ENCODE results near the gene HOXD8.

HOXD8 gene

DNA sequence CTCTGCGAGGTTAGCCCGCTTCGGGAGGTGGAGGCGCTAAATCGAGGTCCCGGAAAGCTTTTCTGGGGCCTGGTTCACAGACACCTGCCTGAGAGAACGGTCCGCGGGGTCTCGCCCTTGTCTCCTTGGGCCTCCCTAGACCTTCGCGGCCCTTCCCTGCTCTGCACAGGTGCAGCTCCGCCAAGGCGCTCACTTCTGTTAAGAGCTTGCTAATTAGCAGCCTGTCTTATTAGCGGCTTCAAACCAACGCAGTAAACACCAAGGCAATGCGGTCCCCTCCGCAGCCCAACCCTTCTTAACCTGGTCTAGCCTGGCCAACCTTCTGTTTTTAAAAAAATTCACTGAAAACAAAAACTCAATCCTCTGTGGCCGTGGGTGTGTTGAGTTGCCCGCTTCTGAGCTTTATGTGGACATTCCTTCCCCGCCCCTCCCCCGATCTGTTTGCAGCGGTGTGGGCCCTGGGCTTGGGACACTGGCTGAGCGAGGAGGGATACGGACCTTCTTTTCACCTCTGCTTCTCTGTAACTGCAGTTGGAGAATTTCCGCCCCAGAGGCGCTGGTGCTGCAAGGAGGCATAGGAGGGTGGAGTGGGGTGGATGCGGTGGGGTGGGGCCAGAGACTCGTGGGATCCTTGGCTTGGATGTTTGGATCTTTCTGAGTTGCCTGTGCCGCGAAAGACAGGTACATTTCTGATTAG is 18.4 kb downstream of the HOXD8 start:
- DNase-seq (ENCODE audit: low read depth), result no peak

DNA sequence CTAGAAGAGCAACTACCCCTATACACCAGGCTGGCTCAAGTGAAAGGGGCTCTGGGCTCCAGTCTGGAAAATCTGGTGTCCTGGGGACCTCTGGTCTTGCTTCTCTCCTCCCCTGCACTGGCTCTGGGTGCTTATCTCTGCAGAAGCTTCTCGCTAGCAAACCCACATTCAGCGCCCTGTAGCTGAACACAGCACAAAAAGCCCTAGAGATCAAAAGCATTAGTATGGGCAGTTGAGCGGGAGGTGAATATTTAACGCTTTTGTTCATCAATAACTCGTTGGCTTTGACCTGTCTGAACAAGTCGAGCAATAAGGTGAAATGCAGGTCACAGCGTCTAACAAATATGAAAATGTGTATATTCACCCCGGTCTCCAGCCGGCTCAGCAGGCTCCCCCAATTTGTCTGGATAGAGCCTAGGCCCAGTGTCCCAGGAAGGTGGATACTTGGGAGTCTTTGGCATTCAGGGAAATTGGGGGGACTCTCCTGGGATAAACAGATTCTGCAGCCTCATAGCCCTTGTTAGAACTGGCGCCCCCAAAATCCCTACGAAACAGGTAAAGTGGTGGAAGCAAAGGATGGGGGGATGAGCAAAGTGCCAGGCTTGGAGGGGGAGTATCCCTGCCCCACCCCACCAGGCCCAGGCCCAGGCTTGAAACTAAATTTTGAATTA is 19.4 kb downstream of the HOXD8 start:
- no peak for DNase-seq (ENCODE audit: low read depth)

DNA sequence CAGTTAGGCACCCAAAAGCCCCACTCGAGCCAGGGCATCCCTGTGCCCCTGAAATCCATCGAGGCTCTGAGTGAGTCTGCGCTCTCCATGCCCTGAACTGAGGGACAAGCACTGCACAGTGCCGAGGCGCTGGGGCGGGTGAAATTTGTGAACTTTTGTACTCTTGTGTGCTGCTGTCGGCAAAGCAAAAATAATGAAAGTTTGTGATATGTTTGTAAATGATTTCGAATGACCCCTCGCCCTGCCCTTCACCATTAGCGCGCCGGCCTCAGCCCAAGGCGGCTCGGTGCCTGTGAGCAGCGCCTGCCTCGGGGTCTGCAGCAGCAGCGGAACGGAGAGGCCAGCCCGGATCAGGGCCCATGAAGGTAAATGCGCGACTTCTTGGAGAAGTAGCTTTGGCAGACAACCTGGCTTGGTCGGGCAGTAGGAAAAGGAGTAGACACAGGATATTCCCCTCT is 20.0 kb downstream of the HOXD8 start:
- DNase-seq (ENCODE audit: low read depth), result no peak

DNA sequence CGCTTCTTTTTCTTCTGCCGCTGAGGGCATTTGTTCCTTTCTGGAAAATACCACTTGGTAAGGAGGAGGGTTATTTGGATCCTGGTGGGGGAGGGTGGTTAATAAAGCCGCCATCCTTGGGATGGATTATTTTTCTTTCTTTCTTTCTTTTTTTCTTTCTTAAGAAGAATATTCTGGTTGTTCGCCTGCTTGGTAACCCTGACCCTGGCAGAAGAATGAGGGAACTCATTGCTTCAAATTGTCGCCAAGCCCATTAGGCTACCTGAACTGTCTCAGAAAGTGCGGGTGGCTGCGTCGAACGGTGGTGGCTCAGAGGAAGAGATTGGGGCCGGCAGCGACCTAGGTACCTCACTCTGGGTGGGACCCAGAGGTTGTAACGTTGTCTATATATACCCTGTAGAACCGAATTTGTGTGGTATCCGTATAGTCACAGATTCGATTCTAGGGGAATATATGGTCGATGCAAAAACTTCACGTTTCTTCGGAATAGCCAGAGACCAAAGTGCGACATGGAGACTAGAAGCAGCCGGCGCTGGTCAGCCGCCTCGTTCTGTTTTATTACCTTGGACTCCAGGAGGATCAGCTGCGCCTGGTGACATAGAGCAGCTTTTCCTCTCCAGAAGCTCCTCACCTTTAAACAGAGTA is 20.6 kb downstream of the HOXD8 start:
- no peak for DNase-seq (ENCODE audit: low read depth)

DNA sequence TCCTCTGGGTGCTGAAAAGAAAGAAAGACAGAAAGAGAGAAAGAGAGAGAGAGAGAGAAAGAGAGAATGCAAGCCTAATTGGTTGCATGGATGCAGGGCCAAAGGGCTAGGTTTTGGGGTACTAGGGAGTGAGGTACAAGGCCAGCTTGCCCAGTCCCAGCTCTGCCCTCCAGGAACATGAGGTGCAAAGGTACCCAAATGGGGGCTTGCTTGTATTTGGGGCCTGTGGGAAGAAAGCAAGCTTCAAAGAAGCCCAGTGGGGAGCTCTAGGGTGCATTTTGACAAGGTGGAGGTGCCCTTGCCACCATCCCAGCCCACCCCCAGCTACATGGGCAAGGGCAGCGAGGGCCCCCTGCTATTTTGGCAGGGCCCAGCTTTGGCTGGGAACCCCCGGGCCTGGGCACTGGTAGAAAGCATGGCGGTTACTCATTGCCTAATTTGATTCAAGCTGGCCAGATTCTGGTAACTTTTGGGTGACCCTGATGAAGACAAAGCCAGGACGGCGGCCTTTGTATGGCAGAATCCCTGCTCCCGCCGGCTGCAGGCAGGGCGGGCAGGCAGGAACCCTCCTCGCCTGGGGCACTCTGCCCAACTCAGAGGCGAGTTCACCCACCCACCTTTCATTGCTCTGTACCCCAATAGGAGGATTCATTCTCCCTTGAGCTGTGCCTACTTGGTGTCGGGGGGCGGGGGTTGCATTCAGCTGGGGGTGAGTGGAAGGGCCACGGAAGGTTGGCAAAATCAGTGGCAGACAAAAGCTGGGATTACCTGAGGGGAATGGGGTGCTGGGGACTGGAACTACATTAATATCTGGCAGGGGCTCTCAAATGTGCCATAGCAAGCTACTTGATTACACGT is 21.3 kb downstream of the HOXD8 start:
- no peak for DNase-seq (ENCODE audit: low read depth)

DNA sequence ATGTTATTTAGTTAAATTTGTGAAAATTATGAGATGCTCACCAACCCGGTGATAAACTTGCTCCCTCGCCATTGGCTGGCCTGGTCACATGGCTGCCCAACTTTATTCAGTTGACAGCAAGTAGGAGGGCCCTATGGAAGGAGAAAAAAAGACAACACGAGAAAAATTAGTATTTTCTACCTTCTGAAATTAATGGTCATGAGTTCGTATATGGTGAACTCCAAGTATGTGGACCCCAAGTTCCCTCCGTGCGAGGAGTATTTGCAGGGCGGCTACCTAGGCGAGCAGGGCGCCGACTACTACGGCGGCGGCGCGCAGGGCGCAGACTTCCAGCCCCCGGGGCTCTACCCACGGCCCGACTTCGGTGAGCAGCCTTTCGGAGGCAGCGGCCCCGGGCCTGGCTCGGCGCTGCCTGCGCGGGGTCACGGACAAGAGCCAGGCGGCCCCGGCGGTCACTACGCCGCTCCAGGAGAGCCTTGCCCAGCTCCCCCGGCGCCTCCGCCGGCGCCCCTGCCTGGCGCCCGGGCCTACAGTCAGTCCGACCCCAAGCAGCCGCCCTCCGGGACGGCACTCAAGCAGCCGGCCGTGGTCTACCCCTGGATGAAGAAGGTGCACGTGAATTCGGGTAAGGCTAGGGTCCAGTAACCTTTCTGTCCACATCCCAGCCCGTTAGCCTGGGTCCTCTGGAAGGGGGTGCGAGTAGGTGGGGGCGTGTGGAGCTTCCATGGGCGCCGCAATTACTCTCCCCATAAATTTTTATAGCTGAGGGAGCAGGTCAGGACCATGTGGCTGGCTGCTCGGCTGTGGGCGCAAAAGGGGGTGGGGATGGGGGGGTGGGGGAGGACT is 22.2 kb downstream of the HOXD8 start, which contains the start of gene HOXD4:
HOXD4 (plus strand) TSS at position 109 of the 846 bp plus-strand sequence; CDS start at position 193, 84 bp downstream.
- DNase-seq (ENCODE audit: low read depth), result no peak

DNA sequence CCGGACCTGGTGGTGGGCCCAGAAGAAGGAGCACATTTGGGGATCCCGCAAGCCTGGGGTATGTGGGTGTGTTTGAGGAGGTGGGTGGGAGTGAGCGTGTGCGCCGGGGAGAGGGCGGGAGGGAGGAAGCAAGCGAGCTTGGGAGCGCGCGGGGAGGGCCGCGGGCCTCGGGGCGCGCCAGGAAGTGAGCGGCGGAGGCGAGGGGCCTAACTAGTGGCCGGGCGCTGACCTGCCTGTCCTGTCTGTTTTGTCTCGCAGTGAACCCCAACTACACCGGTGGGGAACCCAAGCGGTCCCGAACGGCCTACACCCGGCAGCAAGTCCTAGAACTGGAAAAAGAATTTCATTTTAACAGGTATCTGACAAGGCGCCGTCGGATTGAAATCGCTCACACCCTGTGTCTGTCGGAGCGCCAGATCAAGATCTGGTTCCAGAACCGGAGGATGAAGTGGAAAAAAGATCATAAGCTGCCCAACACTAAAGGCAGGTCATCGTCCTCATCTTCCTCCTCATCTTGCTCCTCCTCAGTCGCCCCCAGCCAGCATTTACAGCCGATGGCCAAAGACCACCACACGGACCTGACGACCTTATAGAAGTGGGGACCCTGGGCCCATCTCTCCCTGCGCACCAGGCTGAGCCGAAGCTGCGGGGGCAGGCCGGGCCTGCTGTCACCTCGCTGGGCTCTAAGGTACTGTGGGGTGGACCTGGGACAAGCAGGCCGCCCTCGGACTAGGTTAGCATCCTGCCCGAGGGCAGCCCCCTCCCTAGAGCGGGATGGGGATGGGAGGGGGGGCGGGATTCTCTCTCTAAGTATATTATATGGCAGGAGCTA is 23.1 kb downstream of the HOXD8 start:
- DNase-seq (ENCODE audit: low read depth), result no peak

DNA sequence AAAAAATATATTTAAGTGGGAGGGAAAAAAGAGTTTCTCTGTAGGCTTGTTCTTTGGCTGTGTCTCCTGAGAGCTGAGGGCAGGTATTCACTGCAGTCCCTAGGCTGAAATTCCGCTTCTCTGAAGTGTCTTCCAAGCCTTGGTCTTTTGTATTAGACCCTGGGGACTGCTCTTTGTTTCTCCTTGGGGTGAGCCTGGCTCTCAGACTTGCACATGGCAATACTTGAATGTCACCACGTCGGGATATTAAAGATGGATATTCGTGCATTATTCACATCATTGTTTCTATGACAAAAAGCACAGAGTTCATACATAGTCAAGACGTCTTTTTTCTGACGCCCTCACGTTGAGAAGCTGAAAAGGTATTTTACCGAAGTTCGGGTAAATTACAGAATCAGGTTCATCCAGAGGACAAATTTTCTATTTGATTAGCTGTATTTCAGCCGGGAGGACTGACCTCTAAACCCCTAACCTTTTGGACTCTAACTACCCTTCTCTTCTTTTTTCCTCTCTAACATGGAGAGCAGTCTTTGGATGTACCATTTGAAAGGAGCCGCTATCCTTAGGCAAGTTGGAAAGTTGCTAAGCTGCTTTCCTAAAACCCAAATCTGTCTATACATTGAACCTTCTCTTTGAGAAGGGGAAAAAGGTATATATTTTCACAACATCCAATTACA is 25.2 kb downstream of the HOXD8 start:
- no peak for DNase-seq (ENCODE audit: low read depth)

DNA sequence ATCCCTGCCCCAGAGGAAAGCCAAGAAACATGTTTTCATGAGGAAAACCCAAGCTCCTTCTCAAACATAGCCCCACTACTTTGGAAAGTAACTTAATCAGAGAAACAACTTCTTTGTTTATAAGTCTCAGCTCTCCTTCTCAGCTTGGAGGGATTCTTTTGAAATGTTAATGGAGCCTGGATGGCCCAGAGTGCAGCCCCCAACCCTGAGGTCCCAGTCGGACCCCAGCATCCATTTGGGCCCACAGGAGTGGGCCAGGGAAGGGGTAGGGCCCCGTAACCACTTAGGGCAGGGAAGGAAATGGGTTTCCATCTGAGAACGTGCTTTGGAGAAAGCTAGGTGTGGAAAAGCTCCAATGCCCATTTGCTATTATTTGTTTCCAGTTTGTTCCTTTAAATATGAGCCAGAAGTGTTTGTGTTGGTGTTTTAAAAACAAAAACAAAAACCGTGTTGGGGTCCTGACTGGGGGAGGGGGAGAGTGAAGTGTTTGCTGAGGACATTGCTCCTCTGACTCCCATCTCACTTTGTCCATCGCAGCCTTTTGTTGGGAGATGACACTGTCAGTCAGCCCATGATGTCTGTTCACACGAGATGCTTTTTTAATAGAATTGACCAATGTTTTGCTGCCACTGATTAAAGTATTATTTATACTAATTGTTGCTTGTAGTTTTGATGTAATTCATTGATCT is 26.0 kb downstream of the HOXD8 start:
- DNase-seq (ENCODE audit: low read depth), result no peak

DNA sequence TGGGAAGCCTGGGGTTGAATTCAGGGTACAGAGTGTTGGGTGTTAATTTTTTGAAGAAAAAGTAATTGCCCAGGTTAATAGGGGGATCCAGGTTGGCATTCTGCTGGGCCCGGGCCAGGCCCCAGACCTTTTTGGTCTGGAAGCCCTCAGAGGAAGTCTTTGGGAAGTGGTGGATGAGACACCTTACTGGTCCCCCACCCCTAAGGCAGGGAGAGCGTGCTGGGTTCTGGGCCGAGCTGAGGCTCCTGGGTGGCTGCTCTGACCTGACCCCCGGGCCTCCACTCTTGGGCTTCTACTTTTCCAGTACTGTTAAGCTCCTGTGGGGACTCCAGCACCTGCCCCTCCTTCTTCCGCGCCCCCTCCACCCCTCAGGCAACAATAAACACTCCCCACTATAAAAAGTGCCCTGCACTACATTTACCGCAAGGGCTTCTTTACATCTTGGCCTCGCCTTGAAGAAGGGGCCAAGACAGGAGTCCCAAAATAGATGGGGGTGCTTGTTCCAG is 26.8 kb downstream of the HOXD8 start:
- no peak for DNase-seq (ENCODE audit: low read depth)

DNA sequence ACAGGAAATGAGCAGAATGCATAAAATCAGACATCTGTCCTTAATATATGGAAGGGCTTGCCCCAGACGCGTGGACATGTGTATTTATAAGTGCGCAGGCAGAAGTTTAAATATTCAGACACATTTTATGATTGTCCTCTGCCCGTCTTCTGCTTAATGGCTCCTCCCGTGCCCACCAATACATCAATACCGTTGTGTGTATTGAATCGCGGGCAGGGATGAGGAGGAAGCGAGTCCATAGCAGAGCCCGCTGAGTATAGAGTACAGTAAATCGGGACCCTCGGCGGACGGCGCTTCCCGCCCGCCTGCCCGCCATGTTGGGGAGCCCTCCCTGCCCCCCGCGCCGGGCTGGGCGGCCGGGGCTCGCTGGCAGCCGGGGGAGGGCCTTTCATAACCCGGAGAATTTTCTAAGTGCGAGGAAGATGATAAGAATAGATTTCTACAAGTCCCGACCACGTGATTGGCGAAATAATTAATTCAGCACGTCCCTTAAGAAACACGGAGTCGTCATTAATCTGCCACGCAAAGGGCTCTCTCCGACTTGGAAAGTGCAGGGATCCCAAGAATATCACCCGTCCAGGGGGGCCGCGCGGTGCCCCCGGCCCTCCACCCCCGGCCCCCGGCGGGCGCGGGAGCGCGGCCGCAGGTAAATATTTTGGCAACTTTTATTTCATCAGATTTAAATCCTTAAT is 27.4 kb downstream of the HOXD8 start, which contains the start of gene HOXD3:
HOXD3 (plus strand) TSS at position 501 of the 692 bp plus-strand sequence. CDS start 11,808 bp downstream, outside the sequence.
- no peak for DNase-seq (ENCODE audit: low read depth)

DNA sequence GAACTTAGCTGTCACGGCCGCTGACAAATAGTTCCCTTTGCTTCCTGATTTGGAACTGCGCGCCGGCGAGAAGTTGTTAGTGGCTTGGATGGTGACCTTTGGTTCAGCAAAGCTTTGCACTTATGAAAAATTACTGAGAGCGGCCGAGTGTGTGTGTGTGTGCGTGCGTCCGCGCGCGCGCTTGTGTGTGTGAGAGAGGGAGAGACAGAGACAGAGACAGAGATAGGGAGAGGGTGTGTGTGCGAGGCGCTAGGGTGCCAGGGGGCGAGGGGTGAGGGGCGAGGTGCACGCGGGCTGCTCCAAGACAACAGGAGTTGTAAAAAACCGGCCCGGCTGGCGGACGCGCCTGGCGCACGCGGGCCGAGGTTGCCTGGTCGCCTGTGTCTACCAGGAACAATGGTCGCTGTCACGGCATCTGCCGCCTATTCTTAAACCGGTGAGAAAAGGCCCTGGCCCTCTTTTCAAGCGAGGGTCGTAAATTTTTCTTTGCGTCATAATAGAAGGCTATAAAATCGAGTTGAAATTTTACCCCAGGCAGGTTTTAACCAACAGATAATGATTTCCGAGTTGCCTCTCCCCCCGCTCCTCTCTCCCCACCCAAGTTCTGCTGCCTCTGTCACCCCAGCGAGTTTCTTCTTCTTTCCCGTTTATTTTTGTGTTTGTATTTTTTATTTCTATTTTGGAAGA is 28.1 kb downstream of the HOXD8 start:
- no peak for DNase-seq (ENCODE audit: low read depth)

DNA sequence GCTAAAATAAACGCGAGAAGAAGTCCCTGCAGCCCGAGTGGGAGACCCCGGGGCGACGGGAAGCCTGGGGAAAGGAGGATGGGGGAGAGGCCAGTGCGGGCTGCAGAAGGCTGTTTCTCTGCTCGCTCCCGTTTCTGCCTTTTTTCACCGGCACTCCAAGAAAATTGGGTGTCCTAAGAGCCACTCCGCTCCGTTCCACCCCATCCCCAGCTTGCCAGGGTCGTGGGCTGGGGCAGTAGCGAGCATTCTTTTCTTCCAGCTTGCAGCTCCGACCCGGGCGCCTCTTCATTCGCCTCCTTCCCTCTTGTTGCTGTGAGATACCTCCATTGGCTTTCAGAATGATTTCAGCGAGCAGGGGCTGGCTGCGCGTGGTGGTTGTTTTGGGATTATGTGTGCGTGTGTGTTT is 28.7 kb downstream of the HOXD8 start:
- no peak for DNase-seq (ENCODE audit: low read depth)

DNA sequence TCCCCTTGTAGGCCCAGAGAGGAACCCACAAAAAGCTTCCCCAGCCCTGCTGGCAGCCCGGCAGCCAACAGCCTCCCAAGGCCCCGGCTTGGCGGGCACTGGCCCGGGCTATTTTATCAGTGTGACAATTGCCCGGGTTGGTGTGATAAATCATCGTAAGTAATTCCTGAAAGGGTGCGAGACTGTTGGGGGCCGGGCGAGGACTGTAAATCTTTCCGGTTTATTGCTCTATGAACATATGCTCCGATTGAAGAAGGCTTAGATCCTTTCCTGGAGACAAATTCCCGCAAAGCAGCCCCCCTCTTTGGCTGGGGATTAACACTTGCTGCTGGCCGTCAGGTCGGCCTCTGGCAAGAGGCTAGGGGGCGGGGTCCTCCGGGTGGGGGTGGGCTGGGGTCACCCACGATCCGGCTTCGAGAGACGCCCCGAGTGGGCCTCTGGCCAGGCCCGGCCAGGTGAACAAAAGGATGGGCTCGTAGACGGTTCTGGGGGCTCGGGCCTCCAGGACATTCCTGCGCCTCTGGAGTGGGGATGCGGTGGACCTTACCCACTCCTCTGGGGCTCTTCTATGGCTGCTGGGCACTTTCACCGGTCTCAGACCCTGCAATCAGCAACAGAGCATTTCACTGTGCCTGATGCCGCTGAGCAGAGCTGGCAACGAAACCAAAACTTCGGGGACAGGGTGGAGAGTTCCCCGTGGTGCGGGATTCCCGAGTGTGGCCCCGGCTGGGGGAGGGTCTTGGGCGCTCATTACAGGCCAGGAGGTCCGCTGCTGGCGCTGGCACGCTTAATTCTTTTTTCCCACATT is 29.6 kb downstream of the HOXD8 start:
- DNase-seq (ENCODE audit: low read depth), result no peak

DNA sequence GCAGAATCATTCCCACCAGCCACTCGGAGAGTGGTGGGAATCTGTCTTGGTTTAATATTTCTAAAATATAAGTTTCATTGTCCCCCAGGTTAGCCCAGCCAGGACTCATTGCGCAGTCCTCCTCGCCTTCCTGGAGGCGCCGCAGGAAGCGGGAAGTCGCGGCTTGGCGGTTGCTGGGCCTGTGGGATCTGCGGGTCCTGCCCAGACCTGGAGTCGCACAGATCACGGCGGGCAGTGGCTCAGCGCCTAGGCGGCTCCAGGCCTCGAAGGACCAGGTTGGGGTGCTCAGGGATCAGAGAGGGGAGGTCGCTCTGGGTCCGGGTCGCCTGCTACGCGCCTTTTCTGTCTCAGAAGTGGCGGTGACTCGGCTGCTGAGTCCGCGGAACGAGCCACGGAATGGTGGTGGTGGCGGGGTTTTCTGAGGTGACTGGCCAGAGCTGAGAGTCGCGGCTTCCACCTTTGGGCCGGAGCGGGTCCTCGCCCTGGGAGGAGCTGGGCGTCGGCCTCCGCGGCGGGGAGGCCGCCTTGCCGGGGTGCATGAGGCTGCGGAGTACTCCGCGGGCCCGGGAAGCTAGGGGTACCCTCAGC is 30.3 kb downstream of the HOXD8 start:
- no peak for DNase-seq (ENCODE audit: low read depth)

DNA sequence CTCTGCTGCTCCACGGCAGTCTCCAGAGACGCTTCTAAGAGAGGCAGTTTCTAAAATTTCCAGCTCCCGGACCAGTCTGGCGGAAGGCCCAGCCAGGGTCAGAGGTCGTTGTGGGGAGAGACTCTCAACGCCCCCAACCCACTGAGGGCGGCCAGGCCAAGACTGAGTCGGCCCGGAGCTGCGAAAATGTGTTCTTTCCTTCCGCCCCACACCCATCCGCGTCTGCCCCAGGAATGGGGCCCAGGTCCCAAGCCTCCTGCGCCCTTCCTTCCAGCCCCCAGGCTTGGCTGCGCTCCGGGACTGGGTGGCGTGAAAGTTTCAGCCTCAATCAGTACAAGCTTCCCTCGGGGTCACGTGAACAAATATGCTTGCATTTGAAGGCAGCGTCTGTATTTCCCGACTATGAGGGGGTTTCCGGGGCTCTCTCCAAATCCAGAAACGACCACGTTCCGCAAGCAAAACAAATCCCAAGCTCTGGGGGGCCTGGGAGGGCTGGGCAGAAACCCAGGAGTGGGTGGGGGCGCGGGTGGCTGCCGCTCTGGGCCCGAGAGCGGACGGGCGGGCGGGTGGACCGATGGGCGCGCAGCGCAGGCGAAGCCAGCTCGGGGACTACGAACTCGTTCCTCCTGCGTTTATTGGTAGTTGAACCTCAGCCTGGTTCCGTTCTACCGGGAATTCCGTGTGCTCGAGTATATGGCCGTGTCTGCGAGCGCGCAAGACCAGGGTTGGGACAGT is 30.9 kb downstream of the HOXD8 start:
- DNase-seq (ENCODE audit: low read depth), result no peak

All from HS-5 (cell line).